Trophoblast cell (in vitro differentiated cells and primary cell): Measurements from ENCODE around the gene MANEAL.

Experiments used
- DNase-seq, 2 donors: peaks; one replicate each; pipeline ENCODE4 v3.0.0-alpha.2; 2016
- H2AFZ ChIP-seq: 2 replicates; pipeline ENCODE4 v1.6.1; 2013; ENCODE audit warnings: low read length, moderate library complexity, mild to moderate bottlenecking; ENCODE audit not compliant: insufficient read depth, poor library complexity
- H2AK5ac ChIP-seq: 2 replicates; pipeline ENCODE4 v1.6.1; 2013; ENCODE audit warnings: mild to moderate bottlenecking, low read length
- H2BK120ac ChIP-seq: 2 replicates; pipeline ENCODE4 v1.6.1; 2013; ENCODE audit warnings: low read length, mild to moderate bottlenecking, moderate library complexity; ENCODE audit not compliant: insufficient read depth, poor library complexity
- H2BK12ac ChIP-seq: 2 replicates; pipeline ENCODE4 v1.6.1; 2013; ENCODE audit warnings: mild to moderate bottlenecking, low read length, moderate library complexity
- H2BK5ac ChIP-seq: 2 replicates; pipeline ENCODE4 v1.6.1; 2013; ENCODE audit warnings: low read length, low read depth, moderate library complexity, mild to moderate bottlenecking; ENCODE audit not compliant: poor library complexity
- H3K14ac ChIP-seq: 2 replicates; pipeline ENCODE4 v1.6.1; 2013; ENCODE audit warnings: mild to moderate bottlenecking, low read length
- H3K18ac ChIP-seq: 2 replicates; pipeline ENCODE4 v1.6.1; 2013; ENCODE audit warnings: mild to moderate bottlenecking, low read length
- H3K23ac ChIP-seq: 2 replicates; pipeline ENCODE4 v1.6.1; 2013; ENCODE audit warnings: low read length
- H3K27ac ChIP-seq: 2 replicates; pipeline ENCODE4 v1.5.1; 2013; ENCODE audit warnings: low read depth, mild to moderate bottlenecking, inconsistent platforms, low read length, moderate library complexity
- H3K27me3 ChIP-seq: 2 replicates; pipeline ENCODE4 v1.6.1; 2013; ENCODE audit warnings: inconsistent platforms, mild to moderate bottlenecking, low read length, moderate library complexity; ENCODE audit not compliant: insufficient read depth
- H3K36me3 ChIP-seq, 2 experiments: 1 replicate in 1 of 2; 2 replicates in 1 of 2; pipeline ENCODE4 v1.6.1; 2013; ENCODE audit warnings: low read length in 2 of 2, mild to moderate bottlenecking in 2 of 2, moderate library complexity in 1 of 2; ENCODE audit not compliant: insufficient read depth in 2 of 2, control insufficient read depth in 1 of 2
- H3K4ac ChIP-seq: 2 replicates; pipeline ENCODE4 v1.6.1; 2013; ENCODE audit warnings: low read depth, mild to moderate bottlenecking, low read length, moderate library complexity
- H3K4me1 ChIP-seq, 2 experiments: 1 replicate in 1 of 2; 2 replicates in 1 of 2; pipeline ENCODE4 v1.6.1; 2013; ENCODE audit warnings: low read length in 2 of 2, mild to moderate bottlenecking in 2 of 2, moderate library complexity in 1 of 2; ENCODE audit not compliant: insufficient read depth in 2 of 2, control insufficient read depth in 1 of 2
- H3K4me2 ChIP-seq: 2 replicates; pipeline ENCODE4 v1.6.1; 2013; ENCODE audit warnings: inconsistent platforms, mild to moderate bottlenecking, low read length, moderate library complexity
- H3K4me3 ChIP-seq: 2 replicates; pipeline ENCODE4 v1.5.1; 2013; ENCODE audit warnings: mild to moderate bottlenecking, low read depth, low read length, inconsistent platforms
- H3K79me1 ChIP-seq: one replicate; pipeline ENCODE4 v1.6.1; 2013; ENCODE audit warnings: low read length
- H3K79me2 ChIP-seq: 2 replicates; pipeline ENCODE4 v1.6.1; 2013; ENCODE audit warnings: low read length, mild to moderate bottlenecking; ENCODE audit not compliant: control insufficient read depth, insufficient read depth, poor library complexity
- H3K9ac ChIP-seq: 2 replicates; pipeline ENCODE4 v1.6.1; 2013; ENCODE audit warnings: mild to moderate bottlenecking, low read length
- H3K9me3 ChIP-seq: 2 replicates; pipeline ENCODE4 v1.6.1; 2013; ENCODE audit warnings: low read depth, mild to moderate bottlenecking, control low read depth, inconsistent platforms, low read length; ENCODE audit not compliant: insufficient read depth
- H4K12ac ChIP-seq: 2 replicates; pipeline ENCODE4 v1.6.1; 2013; ENCODE audit warnings: low read depth, mild to moderate bottlenecking, low read length, moderate library complexity
- H4K8ac ChIP-seq: 2 replicates; pipeline ENCODE4 v1.6.1; 2013; ENCODE audit warnings: low read depth, mild to moderate bottlenecking, low read length, moderate library complexity
- H4K91ac ChIP-seq: one replicate; pipeline ENCODE4 v1.6.1; 2013; ENCODE audit warnings: low read depth, mild to moderate bottlenecking, low read length, moderate library complexity
- WGBS: extraction: QIAGEN DNeasy Blood & Tissue Kit; methylation state at CpG from one replicate; pipeline ENCODE4 v1.1.7; 2013; ENCODE audit warnings: missing lambda C conversion rate; ENCODE audit not compliant: insufficient read length, insufficient coverage; ENCODE audit errors: extremely low coverage; 5-methylcytosine and 5-hydroxymethylcytosine counted together

The MANEAL gene

DNA sequence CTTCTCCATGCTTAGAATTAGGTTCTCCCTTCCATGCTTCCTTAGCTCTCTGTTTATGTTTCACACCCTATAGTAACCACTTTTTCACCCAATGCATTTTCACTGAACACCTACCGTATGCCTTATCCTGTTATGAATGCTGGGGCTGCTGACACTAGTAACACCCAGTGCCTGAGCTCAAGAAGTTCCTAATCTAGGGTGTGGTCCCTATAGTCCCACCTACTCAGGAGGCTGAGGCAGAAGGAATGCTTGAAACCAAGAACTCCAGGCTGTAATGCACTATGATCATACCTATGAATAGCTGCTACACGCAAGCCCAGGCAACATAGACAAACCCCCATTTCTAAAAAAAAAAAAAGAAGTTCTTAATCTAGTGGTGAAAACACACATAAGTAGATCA, 34.2 kb upstream of the MANEAL start:
- H3K18ac ChIP-seq: no peak overlapping the region
- H4K12ac ChIP-seq: no peak overlapping the region
- H3K14ac ChIP-seq: no peak overlapping the region
- H3K79me1 ChIP-seq: no peaks in the 10 kb centered on the region
- no CpG with 5 or more reads among the region's 2 CpGs for WGBS
- no peak overlapping the region for H4K8ac ChIP-seq
- no peak overlapping the region for H2AK5ac ChIP-seq
- no peak overlapping the region for H3K4me2 ChIP-seq
- peaks cover 2% of the 10 kb centered on the region for H3K9me3 ChIP-seq
- no peak overlapping the region for H3K9ac ChIP-seq
- no peak overlapping the region for H4K91ac ChIP-seq
- no peak overlapping the region for H3K4ac ChIP-seq
- H3K79me2 ChIP-seq: no peaks in the 10 kb centered on the region
- H2BK5ac ChIP-seq: no peak overlapping the region
- no peak overlapping the region for H2BK12ac ChIP-seq
- DNase-seq: no peak
- H3K27me3 ChIP-seq: peaks cover 21% of the 10 kb centered on the region
- H2AFZ ChIP-seq: no peak overlapping the region
- no peak overlapping the region for H3K4me3 ChIP-seq
- no peaks in the 10 kb centered on the region for H3K36me3 ChIP-seq
- no peak overlapping the region for H3K23ac ChIP-seq
- H2BK120ac ChIP-seq: no peak overlapping the region
- no peaks in the 10 kb centered on the region for H3K4me1 ChIP-seq
- no peak overlapping the region for H3K27ac ChIP-seq

DNA sequence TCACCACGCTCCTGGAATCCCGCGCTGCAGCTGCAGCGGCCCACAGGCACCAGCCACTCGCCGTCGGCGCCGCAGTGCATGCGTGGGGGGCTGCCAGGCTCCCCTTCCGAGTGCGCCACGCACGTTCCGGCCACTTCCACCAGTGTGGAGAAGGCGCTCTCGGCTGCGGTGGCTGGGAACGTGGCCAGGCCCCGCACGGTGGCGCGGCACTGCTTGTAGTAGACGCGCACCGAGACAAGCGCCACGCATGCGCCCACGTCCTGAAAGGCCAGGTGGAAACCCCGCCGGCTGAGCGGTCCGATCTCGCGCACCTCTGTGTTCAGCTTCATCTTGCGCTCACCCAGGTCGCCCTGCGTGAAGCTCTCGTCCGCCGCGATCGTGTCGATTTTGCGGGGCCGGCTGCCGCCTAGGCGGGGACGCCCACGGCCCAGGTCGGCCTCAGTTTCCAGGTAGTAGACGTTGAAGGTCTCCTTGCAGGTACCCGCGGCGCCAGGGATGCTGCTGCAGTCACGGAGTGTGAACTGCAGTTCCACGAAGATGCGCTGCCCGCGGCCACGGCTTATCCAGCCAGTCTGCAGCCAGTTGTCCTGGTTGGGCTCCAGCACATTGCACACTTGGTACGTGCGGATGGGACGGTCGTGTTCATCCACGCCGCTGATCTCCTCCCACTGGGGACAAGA, 32.1 kb upstream of the MANEAL start:
- Histone ChIP-seq H3K4ac (no peak overlapping the region), H3K27me3 (peaks cover 30% of the 10 kb centered on the region), H3K27ac (no peak overlapping the region), H3K36me3 (no peaks in the 10 kb centered on the region), H3K9ac (no peak overlapping the region), H3K18ac (no peak overlapping the region), H3K79me1 (no peaks in the 10 kb centered on the region), H2BK12ac (no peak overlapping the region), H3K4me3 (no peak overlapping the region), H3K23ac (no peak overlapping the region), H4K12ac (no peak overlapping the region), H2BK5ac (no peak overlapping the region), H3K4me2 (no peak overlapping the region), H2BK120ac (no peak overlapping the region), H2AFZ (no peak overlapping the region), H3K14ac (no peak overlapping the region), H3K79me2 (no peaks in the 10 kb centered on the region), H4K8ac (no peak overlapping the region), H2AK5ac (no peak overlapping the region), H4K91ac (no peak overlapping the region), H3K9me3 (peaks cover 11% of the 10 kb centered on the region), H3K4me1 (no peaks in the 10 kb centered on the region)
- DNase-seq: no peak
- no CpG with 5 or more reads among the region's 68 CpGs for WGBS

DNA sequence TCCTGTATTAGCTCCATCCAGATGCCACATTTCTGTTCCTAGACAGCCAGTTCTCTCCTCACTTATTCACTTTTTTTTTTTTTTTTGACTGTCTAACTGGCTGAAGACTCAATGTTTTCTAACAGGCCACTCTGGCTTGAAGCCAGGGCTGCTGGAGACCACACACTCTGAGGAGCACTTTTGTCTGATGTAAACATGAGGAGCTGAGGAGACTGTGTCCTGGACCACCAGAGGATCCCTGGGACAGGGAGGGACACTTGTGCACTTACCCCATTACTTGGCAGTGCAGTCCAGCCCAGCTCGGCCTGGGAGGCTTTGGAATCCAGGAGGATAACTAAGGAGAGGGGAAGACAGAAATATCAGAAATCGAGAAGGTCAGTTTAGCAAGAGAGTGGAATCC, 31.1 kb upstream of the MANEAL start:
- Histone ChIP-seq H3K18ac (no peak overlapping the region), H3K9ac (no peak overlapping the region)

DNA sequence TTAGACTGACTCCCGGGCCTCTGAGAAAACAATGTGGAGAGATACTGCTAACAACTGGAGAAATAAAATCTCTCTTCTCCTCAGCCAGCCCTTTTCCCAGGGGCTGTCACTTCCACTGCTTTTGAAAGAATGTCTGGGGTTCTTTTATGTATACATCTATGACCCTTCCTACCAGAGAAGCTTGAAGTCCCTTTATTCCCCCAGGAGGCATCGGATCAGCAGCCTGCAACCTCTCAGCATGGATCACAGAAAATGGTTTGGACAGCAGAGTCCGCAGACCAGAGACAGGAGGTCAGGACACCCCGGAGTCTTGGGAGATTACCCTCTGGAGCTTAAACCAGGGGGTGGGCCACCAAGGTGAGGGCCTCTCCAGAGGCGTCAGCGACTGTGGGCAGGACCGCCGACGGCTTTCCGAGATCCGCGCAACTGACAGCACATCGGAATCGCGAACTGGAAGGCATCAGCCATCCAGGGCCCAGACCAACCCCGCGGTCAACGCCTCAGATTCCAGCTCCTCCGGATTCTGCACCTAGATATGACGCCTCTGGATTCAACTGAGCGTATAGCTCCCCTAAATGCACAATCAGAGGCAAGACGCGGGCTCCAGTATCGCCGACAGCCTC, 29.7 kb upstream of the MANEAL start:
- Histone ChIP-seq H4K8ac (no peak overlapping the region), H2AFZ (no peak overlapping the region), H2AK5ac (no peak overlapping the region), H3K27ac (no peak overlapping the region), H3K79me2 (no peaks in the 10 kb centered on the region), H4K91ac (no peak overlapping the region), H2BK5ac (no peak overlapping the region), H2BK120ac (no peak overlapping the region), H3K4me1 (no peaks in the 10 kb centered on the region), H3K14ac (no peak overlapping the region), H2BK12ac (no peak overlapping the region), H3K4ac (no peak overlapping the region), H3K18ac (no peak overlapping the region), H3K23ac (no peak overlapping the region), H4K12ac (no peak overlapping the region), H3K9ac (no peak overlapping the region), H3K4me3 (no peak overlapping the region), H3K79me1 (no peaks in the 10 kb centered on the region), H3K36me3 (no peaks in the 10 kb centered on the region), H3K27me3 (peaks cover 31% of the 10 kb centered on the region), H3K4me2 (no peak overlapping the region), H3K9me3 (peaks cover 12% of the 10 kb centered on the region)
- no CpG with 5 or more reads among the region's 25 CpGs for WGBS
- no peak for DNase-seq

More for the DNA sequence above, 31.1 kb upstream of the MANEAL start:
- Histone ChIP-seq H3K23ac (no peak overlapping the region), H3K4me2 (no peak overlapping the region), H2AFZ (no peak overlapping the region), H2BK120ac (no peak overlapping the region), H3K36me3 (no peaks in the 10 kb centered on the region), H3K79me1 (no peaks in the 10 kb centered on the region), H3K4me3 (no peak overlapping the region), H3K79me2 (no peaks in the 10 kb centered on the region), H4K91ac (no peak overlapping the region), H3K4me1 (no peaks in the 10 kb centered on the region), H3K14ac (no peak overlapping the region), H3K27me3 (peaks cover 31% of the 10 kb centered on the region), H4K12ac (no peak overlapping the region), H2BK12ac (no peak overlapping the region), H3K9me3 (peaks cover 12% of the 10 kb centered on the region), H2BK5ac (no peak overlapping the region), H3K4ac (no peak overlapping the region), H4K8ac (no peak overlapping the region), H2AK5ac (no peak overlapping the region), H3K27ac (no peak overlapping the region)
- WGBS: no CpG with 5 or more reads among the region's 2 CpGs
- DNase-seq: no peak
